BLaER1 treated with 17β-estradiol and CSF1 and Interleukin-3, amounts not matched to agents 10 nM and 100 nM (cell line): Measurements from ENCODE around the gene SLCO1B1.

Source experiments
- H3K27ac ChIP-seq, 11 experiments: shearing (Covaris generic); formaldehyde crosslinking; 2 replicates each; pipeline ENCODE4 v1.8.1; 2022
- H3K27me3 ChIP-seq, 11 experiments: shearing (Covaris generic); formaldehyde crosslinking; 2 replicates each; pipeline ENCODE4 v1.8.1; 2022
- H3K36me3 ChIP-seq, 11 experiments: shearing (Covaris generic); formaldehyde crosslinking; 2 replicates each; pipeline ENCODE4 v1.8.1; 2022
- H3K4me1 ChIP-seq, 10 experiments: shearing (Covaris generic); formaldehyde crosslinking; 2 replicates each; pipeline ENCODE4 v1.8.1; 2022
- H3K4me2 ChIP-seq, 11 experiments: shearing (Covaris generic); formaldehyde crosslinking; 2 replicates each; pipeline ENCODE4 v1.8.1; 2022
- H3K4me3 ChIP-seq, 10 experiments: shearing (Covaris generic); formaldehyde crosslinking; 2 replicates each; pipeline ENCODE4 v1.8.1; 2022
- H3K9ac ChIP-seq, 11 experiments: shearing (Covaris generic); formaldehyde crosslinking; 2 replicates each; pipeline ENCODE4 v1.8.1; 2022
- H3K9me3 ChIP-seq, 11 experiments: shearing (Covaris generic); formaldehyde crosslinking; replicated peaks in 1 of 11; 2 replicates each; pipeline ENCODE4 v1.8.1; 2022
- H4K20me1 ChIP-seq, 11 experiments: shearing (Covaris generic); formaldehyde crosslinking; 2 replicates each; pipeline ENCODE4 v1.8.1; 2022
- Cebpa-rat ChIP-seq, 11 experiments: shearing (Covaris generic); IDR thresholded peaks; 2 replicates each; pipeline ENCODE4 v1.8.1; 2022

Gene SLCO1B1

DNA sequence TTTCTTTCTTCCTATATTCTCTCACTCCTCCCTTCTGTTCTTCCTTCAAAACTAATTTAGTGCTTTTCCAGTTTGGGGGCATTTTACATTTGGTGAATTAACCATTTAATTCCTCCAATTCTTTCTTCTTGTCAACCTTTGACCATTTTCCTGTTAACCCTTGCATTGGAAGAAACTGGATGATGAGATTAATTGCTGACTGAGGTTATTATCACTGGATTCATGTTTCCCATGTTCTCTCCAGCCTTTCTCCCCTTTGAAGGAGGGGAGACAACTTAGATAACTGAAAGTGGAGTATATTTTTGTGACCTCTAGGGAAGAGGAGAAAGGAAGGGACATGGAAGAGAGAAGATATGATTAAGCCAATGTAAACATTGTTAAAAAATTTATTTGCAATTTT, 133.2 kb downstream of the SLCO1B1 start:
- Histone ChIP-seq H3K27me3 (no peaks in the 10 kb centered on the region), H3K9ac (no peak overlapping the region), H4K20me1 (no peaks in the 10 kb centered on the region), H3K4me2 (no peak overlapping the region), H3K4me3 (no peak overlapping the region), H3K27ac (no peak overlapping the region), H3K36me3 (no peaks in the 10 kb centered on the region), H3K4me1 (no peaks in the 10 kb centered on the region), H3K9me3 (0 out of 22 replicates have a peak, but pooled peaks cover 0 to 6% (median 0%) of the 10 kb centered on the region in 11 experiments)
- TF ChIP-seq Cebpa-rat (IDR thresholded peaks at IDR 0.05) = no peak

DNA sequence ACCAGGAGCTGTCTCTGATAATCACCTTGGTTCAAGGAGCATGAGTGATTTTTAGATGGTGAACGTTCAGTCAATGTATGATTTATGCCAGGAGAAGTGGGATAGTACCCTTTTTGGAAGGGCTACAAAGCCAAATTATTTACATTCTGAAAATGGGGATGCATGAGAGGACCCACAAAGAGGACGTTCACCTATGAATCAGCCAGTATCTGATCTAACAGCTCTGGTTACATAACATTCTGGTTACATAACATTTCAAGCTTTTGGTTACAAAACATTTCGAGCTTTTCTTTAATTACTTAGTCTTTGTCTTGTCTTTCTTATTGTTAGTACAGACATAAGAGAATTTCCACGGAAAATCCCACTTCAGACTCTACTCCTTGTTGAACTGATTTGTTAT, 134.9 kb downstream of the SLCO1B1 start:
- Histone ChIP-seq H3K27me3 (no peaks in the 10 kb centered on the region), H3K9ac (no peak overlapping the region), H3K27ac (no peak overlapping the region), H3K4me1 (no peaks in the 10 kb centered on the region), H3K4me3 (no peak overlapping the region), H4K20me1 (no peaks in the 10 kb centered on the region), H3K4me2 (no peak overlapping the region), H3K9me3 (no peaks in the 10 kb centered on the region), H3K36me3 (no peaks in the 10 kb centered on the region)
- TF ChIP-seq Cebpa-rat (IDR thresholded peaks at IDR 0.05) = no peak

DNA sequence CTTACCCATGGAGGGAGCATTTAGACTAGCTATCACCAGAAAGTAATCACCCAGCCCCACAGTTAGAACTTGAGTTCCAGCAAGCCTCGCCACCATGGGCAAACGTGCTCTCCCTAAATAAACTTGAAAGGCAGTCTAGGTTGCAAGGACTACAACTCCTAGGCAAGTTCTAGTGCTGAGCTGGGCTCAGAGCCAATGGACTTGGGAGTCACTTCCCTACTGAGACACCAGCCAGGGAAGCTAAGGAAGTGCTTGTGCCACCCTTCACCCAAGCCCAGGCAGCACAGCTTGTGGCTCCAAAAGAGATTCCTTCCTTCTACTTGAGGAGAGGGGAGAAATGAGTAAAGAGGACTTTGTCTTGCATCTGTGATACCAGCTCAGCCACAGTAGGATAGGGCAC, 145.8 kb downstream of the SLCO1B1 start:
- TF ChIP-seq Cebpa-rat (IDR thresholded peaks at IDR 0.05) = no peak
- H3K4me3 ChIP-seq = no peak overlapping the region
- H4K20me1 ChIP-seq = no peaks in the 10 kb centered on the region
- H3K9me3 ChIP-seq = no peaks in the 10 kb centered on the region
- no peak overlapping the region for H3K4me2 ChIP-seq
- H3K27me3 ChIP-seq = no peaks in the 10 kb centered on the region
- no peak overlapping the region for H3K9ac ChIP-seq
- no peak overlapping the region for H3K27ac ChIP-seq
- no peaks in the 10 kb centered on the region for H3K36me3 ChIP-seq
- no peaks in the 10 kb centered on the region for H3K4me1 ChIP-seq
